H1 (cell line): ENCODE results near the gene GH2. TPM values are rescaled to one million over a fixed set of nuclear protein-coding genes. Genes with fewer than 3 reads are reported as not detected.

Experiments
- CTCF ChIA-PET: fragments of 300-600 bp; sonication (Branson Sonifier 250); formaldehyde crosslinking; loops from one replicate; lab custom pipeline; 2021; ENCODE audit not compliant: partially characterized antibody; lab: Charles Lee
- POLR2A ChIA-PET: fragments of 300-600 bp; sonication (Branson Sonifier 250); formaldehyde crosslinking; loops from one replicate; lab custom pipeline; 2021; ENCODE audit warnings: inconsistent platforms; ENCODE audit not compliant: partially characterized antibody; lab: Charles Lee
- DNase-seq, 2 experiments: peaks; one replicate each; pipeline versions ENCODE4 v3.0.0 to v3.0.0-alpha.2; 2010 to 2022; ENCODE audit warnings: low spot score in 2 of 2, low read depth in 1 of 2, mixed read lengths in 1 of 2
- FAIRE-seq: peaks from 2 replicates; lab custom pipeline; 2011; peaks lifted over from hg19 to GRCh38; lab: Jason Lieb, UNC
- H2AFZ ChIP-seq: 2 replicates; pipeline ENCODE4 v1.8.1; 2012; ENCODE audit warnings: low read length, inconsistent platforms
- H2AK5ac ChIP-seq: 2 replicates; pipeline ENCODE4 v1.6.1; 2013; ENCODE audit warnings: low read depth, low read length
- H2BK120ac ChIP-seq: replicated peaks from 2 replicates; pipeline ENCODE3; 2013; ENCODE audit warnings: low read depth, low read length, inconsistent platforms
- H2BK12ac ChIP-seq: 2 replicates; pipeline ENCODE4 v1.6.1; 2013; ENCODE audit warnings: low read depth, low read length
- H2BK15ac ChIP-seq: 2 replicates; pipeline ENCODE4 v1.6.1; 2013; ENCODE audit warnings: low read length
- H2BK20ac ChIP-seq: 2 replicates; pipeline ENCODE4 v1.6.1; 2013; ENCODE audit warnings: low read length
- H2BK5ac ChIP-seq: 2 replicates; pipeline ENCODE4 v1.6.1; 2013; ENCODE audit warnings: low read depth, low read length
- H3K14ac ChIP-seq: 2 replicates; pipeline ENCODE4 v1.6.1; 2013; ENCODE audit warnings: inconsistent platforms; ENCODE audit not compliant: insufficient read length
- H3K18ac ChIP-seq: 2 replicates; pipeline ENCODE4 v1.6.1; 2013; ENCODE audit warnings: low read length; ENCODE audit errors: extremely low read depth
- H3K23ac ChIP-seq: 2 replicates; pipeline ENCODE4 v1.6.1; 2013; ENCODE audit warnings: inconsistent platforms; ENCODE audit not compliant: insufficient read length
- H3K23me2 ChIP-seq: 2 replicates; pipeline ENCODE4 v1.6.1; 2013; ENCODE audit warnings: low read depth, low read length
- H3K27ac ChIP-seq: 2 replicates; pipeline ENCODE4 v1.6.1; 2011; ENCODE audit warnings: low read depth, low read length, inconsistent platforms
- H3K27me3 ChIP-seq, 4 experiments: replicated peaks in 1 of 4; 1 replicate in 1 of 4; 2 replicates in 3 of 4; pipeline versions ENCODE4 v1.6.1 to v1.8.1; 2011 to 2013; ENCODE audit warnings: low read length in 3 of 4, mild to moderate bottlenecking in 3 of 4, inconsistent platforms in 2 of 4, mixed read lengths in 2 of 4, moderate library complexity in 1 of 4; ENCODE audit not compliant: control insufficient read depth in 3 of 4, insufficient read depth in 3 of 4; ENCODE audit errors: extremely low read depth in 1 of 4
- H3K36me3 ChIP-seq, 4 experiments: 2 replicates each; pipeline versions ENCODE4 v1.6.1 to v1.8.1; 2011 to 2013; ENCODE audit warnings: mild to moderate bottlenecking in 4 of 4, low read length in 3 of 4, moderate library complexity in 2 of 4, control low read depth in 1 of 4, inconsistent platforms in 1 of 4; ENCODE audit not compliant: insufficient read depth in 4 of 4, control insufficient read depth in 2 of 4
- H3K4ac ChIP-seq: replicated peaks from 2 replicates; pipeline ENCODE3; 2013; ENCODE audit warnings: low read length, low read depth, mixed read lengths, inconsistent platforms; ENCODE audit not compliant: insufficient read length
- H3K4me1 ChIP-seq, 4 experiments: replicated peaks in 1 of 4; 1 replicate in 1 of 4; 2 replicates in 3 of 4; pipeline versions ENCODE4 v1.6.1 to v1.8.1; 2011 to 2013; ENCODE audit warnings: low read length in 3 of 4, inconsistent platforms in 2 of 4, mixed read lengths in 1 of 4; ENCODE audit not compliant: insufficient read depth in 4 of 4, control insufficient read depth in 3 of 4
- H3K4me2 ChIP-seq, 2 experiments: 2 replicates each; pipeline versions ENCODE4 v1.6.1 to v1.8.1; 2011 to 2013; ENCODE audit warnings: low read depth in 2 of 2, low read length in 2 of 2, control low read depth in 1 of 2, inconsistent platforms in 1 of 2, mild to moderate bottlenecking in 1 of 2; ENCODE audit not compliant: insufficient read depth in 1 of 2
- H3K4me3 ChIP-seq, 4 experiments: fragments of 200-600, 300-600 bp in 1 of 4; sonication (generic), shearing (Covaris generic), sonication (Bioruptor Twin) in 1 of 4; 2 replicates each; pipeline versions ENCODE4 v1.5.1 to v1.8.1; 2011 to 2016; ENCODE audit warnings: low read length in 4 of 4, low read depth in 3 of 4, control low read depth in 2 of 4, inconsistent platforms in 2 of 4, mild to moderate bottlenecking in 2 of 4, mixed read lengths in 1 of 4, moderate library complexity in 1 of 4; ENCODE audit not compliant: insufficient read depth in 2 of 4; ENCODE audit errors: extremely low read depth in 1 of 4
- H3K56ac ChIP-seq: replicated peaks from 2 replicates; pipeline ENCODE3; 2013; ENCODE audit warnings: low read depth, mild to moderate bottlenecking, mixed read lengths, low read length, inconsistent platforms; ENCODE audit not compliant: insufficient read length
- H3K79me1 ChIP-seq: 2 replicates; pipeline ENCODE4 v1.6.1; 2013; ENCODE audit warnings: low read depth, low read length, control low read depth
- H3K79me2 ChIP-seq, 2 experiments: 2 replicates each; pipeline versions ENCODE4 v1.6.1 to v1.8.1; 2012 to 2013; ENCODE audit warnings: low read length in 2 of 2, mild to moderate bottlenecking in 2 of 2, inconsistent platforms in 1 of 2; ENCODE audit not compliant: insufficient read depth in 2 of 2, control insufficient read depth in 1 of 2
- H3K9ac ChIP-seq, 4 experiments: replicated peaks in 1 of 4; 1 replicate in 1 of 4; 2 replicates in 3 of 4; pipeline versions ENCODE4 v1.6.1 to v1.8.1; 2011 to 2013; ENCODE audit warnings: low read depth in 3 of 4, low read length in 3 of 4, control low read depth in 2 of 4, mild to moderate bottlenecking in 2 of 4, moderate library complexity in 2 of 4, inconsistent platforms in 1 of 4; ENCODE audit errors: extremely low read depth in 1 of 4
- H3K9me3 ChIP-seq, 2 experiments: 2 replicates each; pipeline versions ENCODE4 v1.6.1 to v1.8.1; 2012 to 2013; ENCODE audit warnings: mild to moderate bottlenecking in 2 of 2, moderate library complexity in 2 of 2, control low read depth in 1 of 2, inconsistent platforms in 1 of 2, low read depth in 1 of 2, low read length in 1 of 2, mixed read lengths in 1 of 2; ENCODE audit not compliant: insufficient read depth in 2 of 2
- H4K20me1 ChIP-seq, 2 experiments: replicated peaks in 1 of 2; 2 replicates each; pipeline versions ENCODE3 to v1.8.1; 2011 to 2013; ENCODE audit warnings: inconsistent platforms in 2 of 2, low read length in 2 of 2, mild to moderate bottlenecking in 1 of 2; ENCODE audit not compliant: insufficient read depth in 2 of 2, control insufficient read depth in 1 of 2
- H4K5ac ChIP-seq: 2 replicates; pipeline ENCODE4 v1.6.1; 2013; ENCODE audit warnings: low read length, low read depth, mixed read lengths, inconsistent platforms; ENCODE audit not compliant: insufficient read length
- H4K8ac ChIP-seq: 2 replicates; pipeline ENCODE4 v1.8.0; 2013; ENCODE audit warnings: mild to moderate bottlenecking, moderate library complexity, low read length, inconsistent platforms; ENCODE audit not compliant: insufficient read depth; ENCODE audit errors: extremely low read depth
- H4K91ac ChIP-seq: replicated peaks from 2 replicates; pipeline ENCODE3; 2013; ENCODE audit warnings: low read length, mixed read lengths, inconsistent platforms; ENCODE audit not compliant: insufficient read length
- ASH2L ChIP-seq: fragments of 200-600, 300-600 bp; sonication (generic); IDR thresholded peaks from one replicate; pipeline ENCODE4 v1.7.1; 2017; ENCODE audit warnings: low read length
- BACH1 ChIP-seq: IDR thresholded peaks from 2 replicates; pipeline ENCODE4 v1.6.1; 2012; ENCODE audit warnings: low read length, improper control_type of control experiment
- CBX5 ChIP-seq: fragments of 300-800, 300-1000 bp; sonication (generic); IDR thresholded peaks from 2 replicates; pipeline ENCODE4 v1.7.1; 2016; ENCODE audit warnings: antibody characterized with exemption, low read length, low read depth
- EP300 ChIP-seq, 2 experiments: IDR thresholded peaks; 1 replicate in 1 of 2; 2 replicates in 1 of 2; pipeline ENCODE4 v1.6.1; 2011 to 2012; ENCODE audit warnings: low read depth in 2 of 2, low read length in 2 of 2, mild to moderate bottlenecking in 2 of 2, borderline replicate concordance in 1 of 2, inconsistent platforms in 1 of 2, moderate library complexity in 1 of 2
- FOSL1 ChIP-seq: IDR thresholded peaks from 2 replicates; pipeline ENCODE4 v1.6.1; 2011; ENCODE audit warnings: mild to moderate bottlenecking, low read depth, low read length, moderate library complexity; ENCODE audit not compliant: insufficient read depth
- GABPA ChIP-seq: IDR thresholded peaks from 2 replicates; pipeline ENCODE4 v1.6.1; 2011; ENCODE audit warnings: mild to moderate bottlenecking, low read length, moderate library complexity, borderline replicate concordance; ENCODE audit not compliant: insufficient read depth
- HDAC6 ChIP-seq: IDR thresholded peaks from one replicate; pipeline ENCODE4 v1.7.1; 2012; ENCODE audit warnings: low read depth, mild to moderate bottlenecking, inconsistent platforms, low read length, moderate library complexity
- JUN ChIP-seq: IDR thresholded peaks from 2 replicates; pipeline ENCODE4 v1.6.1; 2011; ENCODE audit warnings: low read depth, mild to moderate bottlenecking, improper control_type of control experiment, low read length
- JUND ChIP-seq: IDR thresholded peaks from 2 replicates; pipeline ENCODE4 v1.6.1; 2011; ENCODE audit warnings: mild to moderate bottlenecking, improper control_type of control experiment, low read length
- KDM1A ChIP-seq: fragments of 200-600, 300-600 bp; sonication (generic); IDR thresholded peaks from 2 replicates; pipeline ENCODE4 v1.7.1; 2016; ENCODE audit warnings: mild to moderate bottlenecking, low read length, borderline replicate concordance
- SP2 ChIP-seq: IDR thresholded peaks from 2 replicates; pipeline ENCODE4 v1.6.1; 2012; ENCODE audit warnings: mild to moderate bottlenecking, low read length, inconsistent platforms
- TBP ChIP-seq: IDR thresholded peaks from 2 replicates; pipeline ENCODE4 v1.6.1; 2011; ENCODE audit warnings: low read depth, low read length, improper control_type of control experiment
- YY1 ChIP-seq: IDR thresholded peaks from 2 replicates; pipeline ENCODE4 v1.6.1; 2011; ENCODE audit warnings: low read depth, mild to moderate bottlenecking, low read length
- WGBS, 2 experiments: shearing (Covaris generic) in 1 of 2; methylation state at CpG; one replicate each; pipeline versions ENCODE4 v1.1.6 to v1.1.7; 2013 to 2015; ENCODE audit warnings: low lambda C conversion rate in 2 of 2, mixed read lengths in 2 of 2, inconsistent platforms in 1 of 2, low coverage in 1 of 2, missing lambda C conversion rate in 1 of 2; ENCODE audit not compliant: insufficient replicate concordance in 2 of 2, insufficient coverage in 1 of 2, insufficient read length in 1 of 2; ENCODE audit errors: extremely low coverage in 1 of 2, missing lambda C conversion rate in 1 of 2; 5-methylcytosine and 5-hydroxymethylcytosine counted together
- polyA plus RNA-seq, 7 experiments: library from polyadenylated mRNA; depleted of rRNA in 3 of 7; stranded (reverse) in 5 of 7; unstranded in 2 of 7; fragments of >200 nt in 5 of 7; fragments of 200-250 nt in 2 of 7; gene quantifications; 1 replicate in 5 of 7; 2 replicates in 1 of 7; 4 replicates in 1 of 7; pipeline versions ENCODE4 v1.2.1 to v1.2.3, GENCODE V29; 2011 to 2013; ENCODE audit warnings: missing spikeins in 2 of 7, mixed read lengths in 2 of 7
- total RNA-seq: library from RNA; stranded (reverse); fragmentation: NEBNext Ultra II Directional; extraction: Animal tissue kit (Norgen Biotek cat#: 25700); gene quantifications from 2 replicates; pipeline ENCODE4 v1.2.1, GENCODE V29; 2021

GH2 gene
- total and polyA plus RNA-seq, 2 of the 8 experiments (the other 6 are each of a cell fraction or from before 2014, with no cell fraction given): 0.60 to 1.5 TPM

DNA sequence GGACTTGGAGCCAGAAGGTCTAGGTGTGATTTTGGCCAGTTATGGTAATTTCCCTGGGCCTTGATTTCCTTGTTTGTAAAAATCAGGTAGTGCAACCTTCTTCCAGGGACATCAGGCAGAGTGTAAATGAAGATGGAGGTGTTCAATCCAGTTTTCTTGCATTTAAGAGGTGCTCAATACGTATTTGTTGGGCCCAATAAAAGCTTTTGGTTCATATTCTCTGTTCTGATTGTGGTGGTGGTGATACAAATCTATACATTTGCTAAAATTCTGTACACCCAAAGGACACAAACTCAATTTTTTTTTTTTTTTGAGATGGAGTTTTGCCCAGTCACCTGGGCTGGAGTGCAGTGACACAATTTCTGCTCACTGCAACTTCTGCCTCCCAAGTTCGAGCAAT is 44.4 kb upstream of the GH2 start:
- Histone ChIP-seq H2BK5ac (no peak overlapping the region), H3K14ac (no peak overlapping the region), H3K56ac (no peak overlapping the region), H3K23ac (no peak overlapping the region), H3K4ac (no peak overlapping the region), H3K4me1 (peaks cover 0 to 7% (median 5%) of the 10 kb centered on the region in 4 experiments; a peak in 5 of 7 replicates), H3K9me3 (no peaks in the 10 kb centered on the region), H4K91ac (no peak overlapping the region), H3K23me2 (no peaks in the 10 kb centered on the region), H3K9ac (no peak overlapping the region), H4K20me1 (no peaks in the 10 kb centered on the region), H2BK120ac (no peak overlapping the region), H3K27me3 (no peaks in the 10 kb centered on the region), H4K5ac (no peak overlapping the region), H2AK5ac (no peak overlapping the region), H2BK12ac (no peak overlapping the region), H3K4me2 (no peak overlapping the region), H3K27ac (no peak overlapping the region), H3K79me1 (no peaks in the 10 kb centered on the region), H3K79me2 (no peaks in the 10 kb centered on the region), H3K36me3 (no peaks in the 10 kb centered on the region), H2AFZ (no peak overlapping the region), H3K4me3 (no peak overlapping the region), H2BK20ac (no peak overlapping the region), H3K18ac (no peak overlapping the region), H2BK15ac (no peak overlapping the region), H4K8ac (no peak overlapping the region)
- ChIA-PET POLR2A (interaction anchor here (1.0 kb wide), 1 partner anchor 8 kb away, joined by 3 read pairs; no protein-coding TSS in a partner anchor), CTCF (interaction anchor here (0.7 to 5.9 kb wide), 7 partner anchors 9 to 273 kb away, joined by 3 to 25 read pairs (median 4); no protein-coding TSS in a partner anchor)
- DNase-seq (no peak), FAIRE-seq (no peak)
- WGBS, 2 experiments: 83% methylated on average over 2 of the region's 2 CpGs; no CpG with 5 or more reads in 1 of the 2 experiments
- TF ChIP-seq BACH1 (no peak), TBP (no peak), GABPA (no peak), FOSL1 (no peak), HDAC6 (no peak), SP2 (no peak), JUN (no peak), EP300 (IDR thresholded peaks at IDR 0.05; ENCODE audit: borderline replicate concordance in 1 of 2, low read depth in 2 of 2, low read length in 2 of 2) (no peak), KDM1A (no peak), JUND (no peak), YY1 (no peak), ASH2L (no peak), CBX5 (no peak)
